Prostate gland (tissue), 2 donors: ENCODE data around the gene FEZF1.

Experiments used
- POLR2A ChIP-seq: fragments of 450-650 bp; IDR thresholded peaks from one replicate; pipeline ENCODE4 v1.6.1; 2016; ENCODE audit warnings: antibody characterized with exemption, mild to moderate bottlenecking
- POLR2AphosphoS5 ChIP-seq: sonication (generic); formaldehyde crosslinking; IDR thresholded peaks from one replicate; pipeline ENCODE4 v1.6.1; 2017; ENCODE audit warnings: antibody characterized with exemption
- TF ChIP-seq, protein P1 (sequence below), 4 experiments: fragments of 200-600 bp in 2 of 4; fragments of 450-650 bp in 2 of 4; sonication (generic) in 2 of 4; IDR thresholded peaks; 1 replicate in 3 of 4; 2 replicates in 1 of 4; pipeline ENCODE4 v1.5.1; 2016 to 2019; ENCODE audit warnings: antibody characterized with exemption in 4 of 4, mild to moderate bottlenecking in 2 of 4, moderate library complexity in 2 of 4

DNA sequence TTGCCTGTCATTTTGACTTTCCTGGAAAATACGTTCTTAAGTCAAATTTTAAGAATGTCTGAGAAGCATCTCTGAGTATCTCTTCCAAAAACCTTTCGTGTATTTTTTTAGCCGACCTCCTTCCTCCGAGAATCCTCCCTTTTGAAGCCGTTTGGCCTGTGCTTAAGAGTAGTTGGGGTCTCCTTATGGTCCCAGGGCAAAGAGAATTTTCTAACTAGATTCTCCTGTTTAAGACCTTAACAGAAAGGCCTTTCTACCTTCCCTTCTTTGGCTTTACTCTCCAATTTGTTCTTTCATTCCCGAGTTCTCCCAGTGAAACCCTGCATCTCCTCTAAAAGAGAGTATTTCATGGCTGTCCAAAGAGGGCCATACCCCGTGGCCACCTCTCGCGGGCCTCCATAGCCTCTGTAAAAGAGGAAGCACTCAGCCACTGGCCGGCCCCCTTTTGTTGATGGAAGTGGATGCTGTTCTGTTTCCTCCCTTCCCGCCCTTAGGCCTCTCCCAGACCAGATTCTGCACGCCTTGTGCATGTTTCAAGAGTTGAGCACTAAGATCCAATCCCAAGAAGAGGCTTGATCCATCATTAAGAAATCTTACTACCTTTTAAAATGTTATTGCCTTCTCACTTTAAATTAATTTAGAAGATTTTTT is 6.6 kb upstream of the FEZF1 start:
- TF ChIP-seq, protein P1, sequence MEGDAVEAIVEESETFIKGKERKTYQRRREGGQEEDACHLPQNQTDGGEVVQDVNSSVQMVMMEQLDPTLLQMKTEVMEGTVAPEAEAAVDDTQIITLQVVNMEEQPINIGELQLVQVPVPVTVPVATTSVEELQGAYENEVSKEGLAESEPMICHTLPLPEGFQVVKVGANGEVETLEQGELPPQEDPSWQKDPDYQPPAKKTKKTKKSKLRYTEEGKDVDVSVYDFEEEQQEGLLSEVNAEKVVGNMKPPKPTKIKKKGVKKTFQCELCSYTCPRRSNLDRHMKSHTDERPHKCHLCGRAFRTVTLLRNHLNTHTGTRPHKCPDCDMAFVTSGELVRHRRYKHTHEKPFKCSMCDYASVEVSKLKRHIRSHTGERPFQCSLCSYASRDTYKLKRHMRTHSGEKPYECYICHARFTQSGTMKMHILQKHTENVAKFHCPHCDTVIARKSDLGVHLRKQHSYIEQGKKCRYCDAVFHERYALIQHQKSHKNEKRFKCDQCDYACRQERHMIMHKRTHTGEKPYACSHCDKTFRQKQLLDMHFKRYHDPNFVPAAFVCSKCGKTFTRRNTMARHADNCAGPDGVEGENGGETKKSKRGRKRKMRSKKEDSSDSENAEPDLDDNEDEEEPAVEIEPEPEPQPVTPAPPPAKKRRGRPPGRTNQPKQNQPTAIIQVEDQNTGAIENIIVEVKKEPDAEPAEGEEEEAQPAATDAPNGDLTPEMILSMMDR (IDR thresholded peaks at IDR 0.05) = no peak
- TF ChIP-seq POLR2AphosphoS5 (no peak), POLR2A (no peak)
